ENCODE data around the gene TBC1D14. TPM values are rescaled to one million over a fixed set of nuclear protein-coding genes. Genes with fewer than 3 reads are reported as not detected.

The TBC1D14 gene
- total RNA-seq, 4 donors from 2014 or later: 44.8 to 67.7 (median 55.7) TPM

GRCh38 chr4:6986072-6986780, 76.6 kb downstream of the TBC1D14 start:
- peak overlapping the region; percentile 76 to 90 (median 86) for H3K4me3 ChIP-seq
- H3K4me1 ChIP-seq: peaks cover 0 to 51% (median 14%) of the 10 kb centered on the region in 4 donors
- H3K27ac ChIP-seq: peak overlapping the region; percentile 90 to 92 (median 90)
- H3K27me3 ChIP-seq: no peaks in the 10 kb centered on the region
- no peaks in the 10 kb centered on the region for H3K9me3 ChIP-seq
- no peak for TF ChIP-seq CTCF (IDR thresholded peaks at IDR 0.05)
- no peak for TF ChIP-seq POLR2A (IDR thresholded peaks at IDR 0.05)
- DNase-seq: peak in 1 of 3 donors; percentile 56
- no peaks in the 10 kb centered on the region for H3K36me3 ChIP-seq

- DNase-seq: peak; percentile 95 to 98 (median 97)
- TF ChIP-seq CTCF (IDR thresholded peaks at IDR 0.05): peak in 2 of 6 experiments; percentile 21 to 23
- TF ChIP-seq POLR2A (IDR thresholded peaks at IDR 0.05): peak; percentile 63 to 79
- H3K27ac ChIP-seq: peak overlapping the region; percentile 90 to 92 (median 90)
- H3K27me3 ChIP-seq: no peaks in the 10 kb centered on the region
- H3K36me3 ChIP-seq: no peaks in the 10 kb centered on the region
- H3K4me3 ChIP-seq: peak overlapping the region; percentile 76 to 90 (median 86)
- H3K4me1 ChIP-seq: peaks cover 0 to 59% (median 20%) of the 10 kb centered on the region in 4 donors
- H3K9me3 ChIP-seq: no peaks in the 10 kb centered on the region
Observed at GRCh38 chr4:6986781-6987587, 77.4 kb downstream of the TBC1D14 start.

- TF ChIP-seq CTCF (IDR thresholded peaks at IDR 0.05) (no peak), POLR2A (IDR thresholded peaks at IDR 0.05) (no peak)
- Histone ChIP-seq H3K4me3 (peak overlapping the region; percentile 76 to 90 (median 86)), H3K4me1 (peaks cover 0 to 64% (median 23%) of the 10 kb centered on the region in 4 donors), H3K9me3 (no peaks in the 10 kb centered on the region), H3K36me3 (no peaks in the 10 kb centered on the region), H3K27me3 (no peaks in the 10 kb centered on the region), H3K27ac (peak overlapping the region; percentile 90 to 92 (median 90))
- no peak for DNase-seq
Observed at GRCh38 chr4:6987588-6987961, 77.9 kb downstream of the TBC1D14 start.

GRCh38 chr4:6988016-6988715, 78.5 kb downstream of the TBC1D14 start:
- Histone ChIP-seq H3K4me1 (peaks cover 0 to 64% (median 24%) of the 10 kb centered on the region in 4 donors), H3K27ac (peak overlapping the region in 3 of 4 donors; percentile 90 to 92 (median 90)), H3K36me3 (no peaks in the 10 kb centered on the region), H3K4me3 (peak overlapping the region; percentile 76 to 90 (median 86)), H3K9me3 (no peaks in the 10 kb centered on the region), H3K27me3 (no peaks in the 10 kb centered on the region)
- peak in 1 of 3 donors; percentile 53 for DNase-seq
- TF ChIP-seq CTCF (IDR thresholded peaks at IDR 0.05) (no peak), POLR2A (IDR thresholded peaks at IDR 0.05) (no peak)

GRCh38 chr4:6989331-6989923, 79.8 kb downstream of the TBC1D14 start:
- no peak overlapping the region for H3K27ac ChIP-seq

More at GRCh38 chr4:6989331-6989923, 79.8 kb downstream of the TBC1D14 start:
- no peak overlapping the region for H3K4me3 ChIP-seq
- DNase-seq: no peak
- peaks cover 0 to 59% (median 25%) of the 10 kb centered on the region in 4 donors for H3K4me1 ChIP-seq
- H3K36me3 ChIP-seq: peaks cover 0 to 4% (median 0%) of the 10 kb centered on the region in 3 donors
- H3K9me3 ChIP-seq: no peaks in the 10 kb centered on the region
- TF ChIP-seq CTCF (IDR thresholded peaks at IDR 0.05) (no peak), POLR2A (IDR thresholded peaks at IDR 0.05) (no peak)
- no peaks in the 10 kb centered on the region for H3K27me3 ChIP-seq
